Spleen (tissue), 11 donors: ENCODE measurements around the gene DNAJC3. TPM values are rescaled to one million over a fixed set of nuclear protein-coding genes. Genes with fewer than 3 reads are reported as not detected.

ENCODE experiments used
- DNase-seq: peaks from one replicate; pipeline ENCODE4 v3.0.0-alpha.2; 2020
- H3K27ac ChIP-seq, 8 donors: fragments of 200-600 bp; sonication (generic) in 7 of 8; 1 replicate in 4 of 8; 2 replicates in 4 of 8; pipeline versions ENCODE4 v1.5.0 to v1.8.0; 2016 to 2021; ENCODE audit warnings: inconsistent platforms in 4 of 8, mild to moderate bottlenecking in 4 of 8, moderate library complexity in 1 of 8
- H3K27me3 ChIP-seq, 7 donors: fragments of 200-600 bp; sonication (generic) in 6 of 7; replicated peaks in 1 of 7; 1 replicate in 4 of 7; 2 replicates in 3 of 7; pipeline versions ENCODE4 v1.5.0 to v1.8.0; 2016 to 2021; ENCODE audit warnings: inconsistent platforms in 3 of 7, mild to moderate bottlenecking in 1 of 7
- H3K36me3 ChIP-seq, 6 donors: fragments of 200-600 bp; sonication (generic) in 5 of 6; 1 replicate in 4 of 6; 2 replicates in 2 of 6; pipeline versions ENCODE4 v1.5.0 to v1.8.0; 2016 to 2021; ENCODE audit warnings: inconsistent platforms in 2 of 6
- H3K4me1 ChIP-seq, 6 donors: fragments of 200-600 bp; sonication (generic) in 5 of 6; 1 replicate in 3 of 6; 2 replicates in 3 of 6; pipeline versions ENCODE4 v1.5.0 to v1.8.0; 2016 to 2021; ENCODE audit warnings: inconsistent platforms in 3 of 6
- H3K4me3 ChIP-seq, 8 donors: fragments of 200-600 bp; sonication (generic) in 7 of 8; 1 replicate in 4 of 8; 2 replicates in 4 of 8; pipeline versions ENCODE4 v1.5.0 to v1.8.0; 2016 to 2021; ENCODE audit warnings: inconsistent platforms in 4 of 8, mild to moderate bottlenecking in 4 of 8, moderate library complexity in 2 of 8
- H3K9me3 ChIP-seq, 8 donors: fragments of 200-600 bp; sonication (generic) in 7 of 8; 1 replicate in 4 of 8; 2 replicates in 4 of 8; pipeline versions ENCODE4 v1.5.0 to v1.8.0; 2016 to 2021; ENCODE audit warnings: inconsistent platforms in 4 of 8
- CTCF ChIP-seq, 11 experiments: fragments of 200-600 bp in 7 of 11; fragments of 450-650 bp in 4 of 11; sonication (generic) in 4 of 11; IDR thresholded peaks in 8 of 11; conservative IDR thresholded peaks in 3 of 11; 1 replicate in 7 of 11; 2 replicates in 4 of 11; pipeline versions ENCODE4 v1.4.0 to v1.8.0; 2016 to 2021; ENCODE audit warnings: antibody characterized with exemption in 11 of 11, inconsistent platforms in 4 of 11, mild to moderate bottlenecking in 1 of 11
- POLR2A ChIP-seq, 3 donors: fragments of 450-650 bp; IDR thresholded peaks; one replicate each; pipeline ENCODE4 v1.5.1; 2017; ENCODE audit warnings: antibody characterized with exemption in 3 of 3, mild to moderate bottlenecking in 1 of 3
- POLR2AphosphoS5 ChIP-seq, 3 donors: sonication (generic); formaldehyde crosslinking; IDR thresholded peaks; one replicate each; pipeline ENCODE4 v1.5.1; 2017; ENCODE audit warnings: antibody characterized with exemption in 3 of 3
- WGBS, 5 donors: extraction: QIAGEN DNeasy Blood & Tissue Kit in 3 of 5; methylation state at CpG; one replicate each; pipeline versions ENCODE4 v1.1.5 to v1.1.7; 2013 to 2018; 5-methylcytosine and 5-hydroxymethylcytosine counted together
- intact Hi-C: fragments of 100-400 bp; cut with DNase I; formaldehyde crosslinking; loops from one replicate; pipeline ENCODE4 v1.15.0; 2023; ENCODE audit warnings: low total_unique reads
- polyA plus RNA-seq, 3 donors: library from polyadenylated mRNA; stranded (reverse); fragments of 200-250 nt; gene quantifications; one replicate each; pipeline ENCODE4 v1.2.1, GENCODE V29; 2013
- total RNA-seq, 7 donors: library from RNA; depleted of rRNA in 3 of 7; stranded (reverse); fragments of >200 nt in 3 of 7; fragmentation: NEBNext Ultra II Directional in 4 of 7; extraction: Animal tissue kit (Norgen Biotek cat#: 25700) in 4 of 7; gene quantifications; one replicate each; pipeline versions ENCODE4 v1.1.0 to v1.2.1, GENCODE V29; 2016 to 2021
- donor health status: healthy with polysubstance abuse.
- donor health status: DM: no; HTN: no; CAD: no; lungs with moderate emphysema.
- donor health status: DM: no; HTN: no; CAD: no.
- donor health status: Bipolar disorder and iron deficiency.
- donor health status: healthy.
- donor health status: DM: no; HTN: no; CAD: no.
- donor health status: DM: yes; HTN: yes; CAD: no.

Gene DNAJC3
- total and polyA plus RNA-seq, 10 donors = 5.0 to 56.8 (median 45.0) TPM

- no peak for DNase-seq
- 75 to 86% (median 79%) methylated on average over 2 of the region's 2 CpGs for WGBS, 5 donors
These were observed 68.8 kb downstream of the DNAJC3 start for GRCh38 chr13:95745752-95746151.

GRCh38 chr13:95749545-95749944, 72.6 kb downstream of the DNAJC3 start:
- 92 to 98% (median 96%) methylated on average over 4 of the region's 4 CpGs for WGBS, 5 donors
- DNase-seq = no peak
- Histone ChIP-seq H3K4me3 (no peak overlapping the region), H3K4me1 (peaks cover 0 to 13% (median 0%) of the 10 kb centered on the region in 6 donors), H3K27ac (no peak overlapping the region), H3K27me3 (no peaks in the 10 kb centered on the region), H3K36me3 (peaks cover 0 to 11% (median 0%) of the 10 kb centered on the region in 6 donors), H3K9me3 (no peaks in the 10 kb centered on the region)
- intact Hi-C loops = no loop called here
- TF ChIP-seq POLR2A (IDR thresholded peaks at IDR 0.05) = no peak
- TF ChIP-seq CTCF (IDR thresholded peaks at IDR 0.05 in 8 of 11, conservative IDR thresholded peaks at IDR 0.05 in 3 of 11) = no peak
- no peak for TF ChIP-seq POLR2AphosphoS5 (IDR thresholded peaks at IDR 0.05)

More at GRCh38 chr13:95745752-95746151, 68.8 kb downstream of the DNAJC3 start:
- TF ChIP-seq CTCF (IDR thresholded peaks at IDR 0.05 in 8 of 11, conservative IDR thresholded peaks at IDR 0.05 in 3 of 11) (no peak), POLR2A (IDR thresholded peaks at IDR 0.05) (no peak), POLR2AphosphoS5 (IDR thresholded peaks at IDR 0.05) (no peak)
- intact Hi-C loops = no loop called here
- peaks cover 0 to 12% (median 0%) of the 10 kb centered on the region in 6 donors for H3K36me3 ChIP-seq
- peaks cover 0 to 1% (median 0%) of the 10 kb centered on the region in 8 donors for H3K9me3 ChIP-seq
- no peak overlapping the region for H3K27ac ChIP-seq
- peaks cover 0 to 30% (median 5%) of the 10 kb centered on the region in 6 donors for H3K4me1 ChIP-seq
- H3K4me3 ChIP-seq = no peak overlapping the region
- H3K27me3 ChIP-seq = no peaks in the 10 kb centered on the region

GRCh38 chr13:95752677-95753076, 75.7 kb downstream of the DNAJC3 start:
- no peak for DNase-seq
- no peaks in the 10 kb centered on the region for H3K9me3 ChIP-seq
- no peaks in the 10 kb centered on the region for H3K27me3 ChIP-seq
- no peak overlapping the region for H3K4me3 ChIP-seq
- H3K4me1 ChIP-seq = peaks cover 0 to 6% (median 0%) of the 10 kb centered on the region in 6 donors
- peaks cover 0 to 6% (median 0%) of the 10 kb centered on the region in 6 donors for H3K36me3 ChIP-seq
- TF ChIP-seq POLR2A (IDR thresholded peaks at IDR 0.05) (no peak), POLR2AphosphoS5 (IDR thresholded peaks at IDR 0.05) (no peak), CTCF (IDR thresholded peaks at IDR 0.05 in 8 of 11, conservative IDR thresholded peaks at IDR 0.05 in 3 of 11) (no peak)
- 80 to 94% (median 92%) methylated on average over 2 of the region's 2 CpGs for WGBS, 5 donors
- no peak overlapping the region for H3K27ac ChIP-seq
- intact Hi-C loops = no loop called here

- TF ChIP-seq POLR2A (IDR thresholded peaks at IDR 0.05) (no peak), POLR2AphosphoS5 (IDR thresholded peaks at IDR 0.05) (no peak), CTCF (IDR thresholded peaks at IDR 0.05 in 8 of 11, conservative IDR thresholded peaks at IDR 0.05 in 3 of 11) (no peak)
- no peak overlapping the region for H3K4me3 ChIP-seq
- peaks cover 0 to 20% (median 0%) of the 10 kb centered on the region in 6 donors for H3K36me3 ChIP-seq
- no peak for DNase-seq
- intact Hi-C loops = no loop called here
- no peaks in the 10 kb centered on the region for H3K27me3 ChIP-seq
- no peaks in the 10 kb centered on the region for H3K9me3 ChIP-seq
- no peak overlapping the region for H3K27ac ChIP-seq
- no peaks in the 10 kb centered on the region for H3K4me1 ChIP-seq
- WGBS, 5 donors = 63 to 86% (median 65%) methylated on average over 4 of the region's 4 CpGs
These were observed 77.1 kb downstream of the DNAJC3 start for GRCh38 chr13:95754069-95754468.
